GM10847 (cell line): ENCODE results near the gene TRAM2.

Experiments
- POLR2A ChIP-seq: IDR thresholded peaks from 2 replicates; pipeline ENCODE4 v1.6.1; 2011; ENCODE audit not compliant: insufficient read length; ENCODE audit errors: extremely low read depth

Gene TRAM2

GRCh38 chr6:52580905-52581304 is 4.0 kb upstream of the TRAM2 start:
- no peak for TF ChIP-seq POLR2A

- no peak for TF ChIP-seq POLR2A
These were observed 2.3 kb upstream of the TRAM2 start for GRCh38 chr6:52579006-52579660.

- no peak for TF ChIP-seq POLR2A
These were observed 1.1 kb upstream of the TRAM2 start for GRCh38 chr6:52577778-52578463.

DNA sequence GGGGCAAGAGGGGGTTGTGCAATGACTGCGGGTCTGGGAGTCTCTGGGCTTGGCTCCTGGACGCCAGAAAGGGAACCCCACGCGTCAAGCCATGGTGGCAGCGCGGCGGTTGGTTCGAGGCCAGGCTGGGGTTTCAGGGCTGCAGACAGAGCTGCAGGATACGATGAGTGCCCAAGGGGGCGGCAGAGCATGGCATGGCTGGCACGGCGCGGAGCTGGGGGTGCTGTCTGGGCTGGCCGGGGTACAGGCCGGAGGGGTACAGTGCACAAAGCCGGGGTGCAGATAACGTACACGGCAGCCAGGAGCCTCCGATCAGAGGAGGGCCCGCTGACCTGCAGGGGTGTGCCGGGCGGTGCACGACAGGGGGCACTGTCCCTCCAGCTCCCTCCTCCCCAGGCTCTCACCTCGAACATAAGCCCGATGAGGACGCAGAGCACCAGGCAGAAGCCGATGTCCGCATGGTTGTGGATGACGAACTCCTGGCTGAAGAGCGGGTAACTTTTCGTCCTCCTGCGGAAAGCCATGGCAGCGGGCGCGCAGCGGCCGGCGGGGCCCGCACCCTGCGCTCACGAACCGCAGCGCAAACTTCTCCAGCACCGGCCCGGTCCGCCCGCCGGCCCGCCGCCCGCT is 353 bp downstream of the TRAM2 start:
- no peak for TF ChIP-seq POLR2A

DNA sequence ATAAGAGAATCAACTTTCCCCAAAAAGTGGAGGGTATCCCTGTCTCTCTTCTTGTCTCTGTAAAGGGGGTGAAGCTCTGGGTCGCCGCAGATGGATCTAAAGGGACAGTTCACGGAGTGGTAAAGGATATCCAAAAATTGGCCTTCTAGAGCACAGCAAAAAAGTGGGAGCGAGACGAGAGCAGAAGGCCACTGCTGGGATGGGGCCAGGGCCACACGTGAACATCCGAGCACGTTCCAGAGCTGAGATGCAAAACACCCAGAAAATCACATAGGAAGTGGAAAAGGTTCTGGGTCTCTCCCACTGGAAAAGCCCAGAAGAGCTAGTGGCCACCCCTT is 837 bp downstream of the TRAM2 start:
- no peak for TF ChIP-seq POLR2A

DNA sequence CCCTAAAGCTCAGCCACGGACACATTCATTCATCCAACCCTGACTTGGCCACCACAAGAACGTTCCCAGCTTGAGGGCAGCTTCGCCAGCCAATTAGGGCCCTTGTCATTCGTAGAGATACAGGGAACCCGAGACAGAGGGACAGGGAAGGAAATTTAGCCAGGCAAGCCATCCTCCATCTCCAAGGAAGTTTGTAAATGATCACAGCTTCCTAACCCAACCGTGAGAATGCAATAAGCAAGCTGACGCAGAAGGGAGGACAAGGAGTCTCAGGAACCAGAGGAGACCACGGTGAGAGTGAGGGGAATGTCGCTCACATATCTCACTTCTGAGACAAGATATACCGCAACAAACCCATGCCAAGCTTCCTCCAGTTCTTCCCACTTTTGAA is 1.4 kb downstream of the TRAM2 start:
- TF ChIP-seq POLR2A = no peak

DNA sequence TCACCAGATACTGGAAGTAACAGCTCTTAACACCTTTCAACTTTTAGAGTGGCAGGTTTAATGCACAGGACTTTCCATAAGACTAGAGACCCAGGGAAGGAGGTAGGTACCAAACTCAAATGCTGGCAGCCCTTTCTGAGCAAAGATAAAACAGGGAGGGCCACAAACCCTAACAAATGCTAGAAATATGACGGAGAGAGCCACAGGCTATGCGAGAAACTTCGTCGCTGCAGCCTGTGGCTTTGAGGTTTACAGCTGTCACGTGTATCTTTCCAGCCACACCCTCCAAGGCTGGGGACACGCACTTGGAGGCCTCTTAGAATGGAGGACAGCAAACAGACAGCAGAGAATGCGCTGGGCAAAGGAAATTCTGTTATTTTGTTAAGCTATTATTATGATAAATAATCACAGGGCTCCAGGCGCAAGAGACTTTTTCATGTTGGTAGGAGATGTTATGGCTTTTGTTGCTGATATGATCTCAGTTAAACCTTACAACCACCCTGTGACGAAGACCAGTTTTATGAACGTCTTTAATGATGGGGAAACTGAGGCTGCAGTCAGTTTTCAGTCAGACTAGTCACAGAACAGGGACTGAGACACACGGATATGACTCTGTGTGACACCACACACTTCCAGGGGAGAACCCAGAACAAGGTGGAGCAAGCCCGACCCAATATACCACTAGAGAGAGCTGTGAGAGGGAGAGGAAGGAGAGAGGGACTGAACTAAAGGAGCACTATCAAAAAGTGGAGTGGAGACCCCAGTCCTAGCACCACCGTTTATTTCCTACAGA is 2.0 kb downstream of the TRAM2 start:
- no peak for TF ChIP-seq POLR2A

- no peak for TF ChIP-seq POLR2A
These were observed 3.6 kb downstream of the TRAM2 start for GRCh38 chr6:52573295-52573694.

DNA sequence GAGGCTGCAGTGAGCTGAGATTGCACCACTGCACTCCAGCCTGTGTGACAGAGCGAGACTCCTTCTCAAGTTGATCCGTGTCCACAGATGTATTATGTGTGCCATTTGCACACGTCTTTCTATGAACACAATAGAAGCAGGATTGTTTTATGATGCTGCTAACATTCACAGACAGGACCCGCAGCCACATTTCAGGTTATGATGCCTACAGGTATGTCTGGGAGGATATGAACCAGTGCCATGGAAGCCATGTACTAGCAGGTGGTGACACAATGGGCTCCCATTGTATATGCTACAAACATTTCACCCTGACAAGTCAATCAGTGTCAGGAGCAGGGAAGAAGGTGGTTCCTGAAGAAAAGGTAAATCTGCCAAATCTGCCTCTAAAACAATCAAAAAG is 4.3 kb downstream of the TRAM2 start:
- no peak for TF ChIP-seq POLR2A

DNA sequence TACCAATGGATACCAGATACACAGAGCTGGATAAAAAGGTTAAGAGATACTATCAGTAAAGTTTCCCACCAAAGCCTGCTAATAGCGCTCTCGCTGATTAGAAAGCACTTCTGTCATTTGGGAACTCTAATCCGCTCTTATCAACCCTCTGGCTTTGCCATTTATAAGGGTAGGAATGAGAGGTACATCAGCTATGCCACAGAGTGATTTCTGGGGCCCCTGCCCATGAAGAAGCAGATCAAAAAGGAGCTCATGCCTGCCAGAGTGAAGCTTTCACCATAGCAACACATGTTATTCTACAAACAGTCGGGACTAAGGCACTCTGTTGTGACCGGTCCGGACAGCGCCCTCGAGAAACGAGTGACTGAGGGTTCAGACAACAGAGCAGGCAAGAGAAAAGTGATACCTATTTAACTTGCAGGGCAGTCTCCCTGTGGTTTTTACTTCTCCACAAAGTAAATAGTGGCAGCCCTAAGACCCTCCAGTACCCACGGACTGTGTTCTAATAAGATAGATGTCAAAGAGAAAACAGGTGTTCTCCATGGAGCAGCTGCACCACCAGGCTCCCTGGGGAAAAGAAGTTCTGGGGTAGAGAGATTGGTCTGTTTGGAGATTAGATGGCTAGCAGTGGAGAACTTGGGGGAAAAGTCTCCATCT is 5.6 kb downstream of the TRAM2 start:
- TF ChIP-seq POLR2A = no peak

DNA sequence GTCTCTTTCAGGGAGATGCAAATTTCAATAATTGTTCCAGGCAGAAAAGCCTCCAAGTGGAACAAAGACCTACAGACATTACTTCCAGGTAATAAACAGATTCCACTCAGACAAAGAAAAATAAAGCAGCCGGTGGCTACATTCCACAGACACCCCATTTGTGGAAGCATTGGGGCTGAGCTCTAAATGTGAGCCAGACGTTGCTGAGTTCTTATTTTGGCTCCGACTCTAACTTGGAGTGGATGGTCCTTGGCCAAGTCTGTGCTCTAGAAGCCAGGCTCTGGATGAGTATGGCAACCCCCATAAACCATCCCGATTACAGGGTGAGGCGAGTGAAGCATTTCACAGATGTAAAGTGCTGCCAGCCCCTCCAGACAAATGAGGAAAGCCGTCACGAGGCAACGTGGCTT is 6.6 kb downstream of the TRAM2 start:
- TF ChIP-seq POLR2A = no peak

GRCh38 chr6:52568320-52568719 is 8.5 kb downstream of the TRAM2 start:
- TF ChIP-seq POLR2A = no peak

DNA sequence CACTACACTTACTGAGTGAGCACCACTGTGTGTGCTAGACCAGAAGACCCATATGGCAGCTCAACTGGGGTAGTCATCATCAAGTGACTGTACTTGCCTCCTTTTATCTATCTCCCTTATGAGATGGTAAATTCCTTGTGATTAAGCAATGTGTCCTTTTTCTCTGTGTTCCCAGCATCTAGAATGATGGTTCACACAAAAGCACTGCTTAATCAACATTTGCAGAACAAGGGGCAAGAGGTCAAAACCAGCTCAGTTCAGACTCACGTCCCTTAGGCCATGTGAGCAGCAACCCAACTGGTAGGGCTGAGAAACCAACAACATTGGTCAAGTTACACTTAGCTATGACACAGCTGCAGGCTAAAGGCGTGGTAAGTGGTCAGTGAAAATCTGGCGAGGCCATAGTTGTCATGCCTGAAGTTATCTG is 10.0 kb downstream of the TRAM2 start:
- TF ChIP-seq POLR2A = no peak

DNA sequence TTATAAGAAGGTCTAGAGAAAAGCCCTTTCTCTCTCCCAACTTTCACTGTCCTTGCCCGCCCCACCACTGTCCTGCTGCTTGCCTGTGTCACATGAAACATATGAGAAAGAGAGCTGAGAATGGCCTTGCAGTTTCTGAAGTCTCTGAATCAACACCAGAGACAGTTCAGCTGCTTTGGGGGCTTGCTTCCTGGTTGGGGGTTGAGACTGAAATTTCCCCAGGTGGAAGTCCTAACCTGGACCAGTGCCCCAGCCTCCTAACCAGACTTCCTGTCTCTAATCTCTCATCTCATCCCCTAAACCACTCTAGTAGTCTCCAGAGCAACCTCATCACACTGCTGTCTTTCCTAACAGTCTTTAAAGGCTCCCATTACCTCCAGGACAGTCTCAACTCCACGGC is 10.7 kb downstream of the TRAM2 start:
- TF ChIP-seq POLR2A = no peak

DNA sequence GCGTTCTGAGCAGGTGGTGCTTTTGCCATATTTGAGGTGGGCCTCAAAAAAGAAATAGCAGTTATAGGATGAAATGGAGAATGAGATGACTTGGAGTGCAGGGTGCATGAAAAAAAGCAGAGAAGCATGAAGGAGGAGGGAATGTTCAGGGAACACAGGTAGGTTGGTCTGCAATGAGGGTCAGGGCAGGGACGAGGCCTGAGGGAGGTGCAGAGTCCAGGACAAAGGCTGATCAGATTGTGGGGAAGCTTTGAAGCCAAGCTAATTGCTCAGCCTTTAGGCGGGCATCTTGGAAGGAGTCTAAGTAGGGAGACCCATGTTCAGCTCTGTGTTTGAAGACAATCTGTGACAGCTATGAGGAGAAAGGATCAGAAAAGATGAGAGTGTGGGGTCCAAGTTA is 12.0 kb downstream of the TRAM2 start:
- no peak for TF ChIP-seq POLR2A

DNA sequence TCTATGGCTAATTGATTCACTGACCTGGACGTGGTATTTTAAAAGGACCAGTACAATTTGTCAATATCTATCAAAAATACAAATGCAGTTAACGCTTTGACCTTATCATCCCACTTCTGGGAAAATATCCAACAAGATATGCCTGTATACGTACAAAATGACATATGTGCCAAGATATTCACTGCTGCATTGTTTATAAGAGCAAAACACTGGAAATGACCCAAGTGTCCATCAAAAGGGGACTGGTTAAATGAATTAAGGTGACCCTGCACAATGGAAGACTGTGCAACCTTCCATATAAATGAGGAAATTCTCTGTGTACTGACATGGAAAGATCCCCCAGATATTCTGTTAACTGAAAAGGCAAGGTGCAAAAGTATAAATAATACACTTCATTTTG is 13.9 kb downstream of the TRAM2 start:
- no peak for TF ChIP-seq POLR2A

DNA sequence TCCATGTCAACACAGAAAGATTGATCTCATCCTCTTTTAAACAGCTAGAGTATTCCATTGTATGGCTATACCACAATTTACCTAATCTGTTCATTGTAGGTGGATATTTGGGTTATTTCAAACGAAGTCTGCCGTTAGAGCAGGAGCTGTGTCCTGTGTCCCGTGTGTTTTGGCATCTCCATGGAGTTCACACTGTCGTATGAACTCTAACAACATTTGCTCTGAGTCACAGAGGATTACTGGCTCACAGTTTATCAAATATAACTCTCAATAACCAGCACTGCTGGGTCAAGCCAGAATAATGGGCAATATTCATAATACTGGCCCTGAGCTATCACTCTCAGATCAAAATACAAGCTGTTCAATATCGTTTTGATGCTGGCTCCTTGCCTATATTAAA is 16.4 kb downstream of the TRAM2 start:
- TF ChIP-seq POLR2A = no peak
